HEK293T (cell line): Measurements from ENCODE around the gene TPK1.

Source experiments
- ARNT ChIP-seq: fragments of 450-650 bp; IDR thresholded peaks from 2 replicates; pipeline ENCODE4 v1.6.1; 2017; ENCODE audit warnings: mild to moderate bottlenecking
- ELF4 ChIP-seq: fragments of 450-650 bp; IDR thresholded peaks from 2 replicates; pipeline ENCODE4 v1.6.1; 2017; ENCODE audit warnings: antibody characterized with exemption
- HDGF ChIP-seq: fragments of 450-650 bp; IDR thresholded peaks from 2 replicates; pipeline ENCODE4 v1.6.1; 2017; ENCODE audit warnings: antibody characterized with exemption, borderline replicate concordance
- PKNOX1 ChIP-seq: fragments of 450-650 bp; IDR thresholded peaks from 2 replicates; pipeline ENCODE4 v1.6.1; 2016
- TARDBP ChIP-seq: fragments of 450-650 bp; IDR thresholded peaks from 2 replicates; pipeline ENCODE4 v1.6.1; 2016

GRCh38 chr7:144524271-144524670 lies 311.6 kb downstream of the TPK1 start:
- TF ChIP-seq TARDBP: no peak
- no peak for TF ChIP-seq ELF4
- no peak for TF ChIP-seq PKNOX1
- TF ChIP-seq ARNT: no peak
- TF ChIP-seq HDGF: no peak
